Measurements from ENCODE around the gene GK. TPM values are rescaled to one million over a fixed set of nuclear protein-coding genes. Genes with fewer than 3 reads are reported as not detected.

The GK gene
- total and polyA plus RNA-seq, 9 of the 15 experiments (the other 6 are each of a cell fraction or from before 2014, with no cell fraction given), result 8.0 to 15.7 (median 12.4) TPM

GRCh38 chrX:30735839-30736238 is 82.6 kb downstream of the GK start:
- DNase-seq (ENCODE audit: extremely low read depth in 1 of 4, low spot score in 3 of 4) (peak; percentile 44 to 76 (median 46)), FAIRE-seq (peak; percentile 67), ATAC-seq (peak; percentile 91)
- in situ Hi-C loops (cut with MboI) (no loop called here), intact Hi-C loops (cut with micrococcal nuclease) (loop anchor here (2.0 to 5.0 kb wide), 3 partner anchors 85 to 921 kb away; no protein-coding TSS in a partner anchor)
- H4K20me1 ChIP-seq (replicated peaks; ENCODE audit: control insufficient read depth, insufficient read depth, low read length), result no peaks in the 10 kb centered on the region
- H3K27ac ChIP-seq (ENCODE audit: extremely low read depth, low read depth, low read length), result no peak overlapping the region
- H3K4me3 ChIP-seq, result no peak overlapping the region
- 4% methylated on average over 6 of the region's 6 CpGs for WGBS (ENCODE audit: insufficient coverage, low coverage, missing lambda C conversion rate)
- POLR2A ChIA-PET, result interaction anchor here (0.6 kb wide), 1 partner anchor 74 kb away, joined by 3 read pairs; no protein-coding TSS in a partner anchor
- CTCF ChIA-PET (ENCODE audit: low intra/inter-chr PET ratio), result interaction anchor here (0.6 kb wide), 1 partner anchor 923 kb away, joined by 3 read pairs; no protein-coding TSS in a partner anchor
- H3K9ac ChIP-seq (ENCODE audit: insufficient read depth in 1 of 2, low read depth in 2 of 2, low read length in 2 of 2), result no peak overlapping the region
- H3K4me1 ChIP-seq (replicated peaks in 1 of 2; ENCODE audit: control insufficient read depth in 2 of 2, insufficient read depth in 2 of 2, low read length in 2 of 2), result no peaks in the 10 kb centered on the region
- H3K36me3 ChIP-seq (ENCODE audit: control insufficient read depth, insufficient read depth, low read length), result no peaks in the 10 kb centered on the region
- no peaks in the 10 kb centered on the region for H3K27me3 ChIP-seq (ENCODE audit: control insufficient read depth in 2 of 2, insufficient read depth in 2 of 2, low read length in 2 of 2)
- H2AFZ ChIP-seq (ENCODE audit: low read depth, low read length), result no peak overlapping the region
- no TSS peak for BruUV-seq (replicated peaks)
- no peaks in the 10 kb centered on the region for H3K9me3 ChIP-seq (replicated peaks; ENCODE audit: control insufficient read depth, insufficient read depth, low read depth, low read length)
- no peaks in the 10 kb centered on the region for H3K9me1 ChIP-seq (ENCODE audit: control insufficient read depth, insufficient read depth, low read length)
- H3K79me2 ChIP-seq (ENCODE audit: control insufficient read depth, insufficient read depth, low read length), result no peaks in the 10 kb centered on the region
- no peak overlapping the region for H3K4me2 ChIP-seq (ENCODE audit: insufficient read depth, low read length)
- TF ChIP-seq NFRKB (IDR thresholded peaks at IDR 0.05; ENCODE audit: low read depth) (no peak), TFAM (CRISPR knock-in tag; conservative IDR thresholded peaks at IDR 0.05) (no peak), ESRRA (IDR thresholded peaks at IDR 0.05; ENCODE audit: borderline replicate concordance, low read depth) (no peak), SOX6 (IDR thresholded peaks at IDR 0.05) (peak; percentile 63; the same call in 1 of the 2 replicates), NCOR1 (IDR thresholded peaks at IDR 0.05) (no peak), TOE1 (IDR thresholded peaks at IDR 0.05; ENCODE audit: borderline replicate concordance) (no peak), TOE1 (CRISPR knock-in tag; IDR thresholded peaks at IDR 0.05; ENCODE audit: borderline replicate concordance, low read depth) (no peak), IFI16 (CRISPR knock-in tag; IDR thresholded peaks at IDR 0.05) (no peak), E2F5 (CRISPR knock-in tag; IDR thresholded peaks at IDR 0.05) (no peak), CTCF (IDR thresholded peaks at IDR 0.05 in 2 of 3, conservative IDR thresholded peaks at IDR 0.05 in 1 of 3; ENCODE audit: insufficient read depth in 2 of 3, low read depth in 1 of 3, low read length in 3 of 3) (peak; percentile 65 to 86 (median 78)), SMARCA5 (IDR thresholded peaks at IDR 0.05) (no peak), RAD21 (CRISPR knock-in tag; conservative IDR thresholded peaks at IDR 0.05 in 1 of 2, IDR thresholded peaks at IDR 0.05 in 1 of 2) (peak; percentile 53 to 80), ZFX (CRISPR knock-in tag; IDR thresholded peaks at IDR 0.05) (no peak), SMARCA4 (IDR thresholded peaks at IDR 0.05) (no peak), SLC30A9 (CRISPR knock-in tag; IDR thresholded peaks at IDR 0.05) (no peak)

Measured in K562 (cell line).